Measurements from ENCODE around the gene IFNGR2.

DNA sequence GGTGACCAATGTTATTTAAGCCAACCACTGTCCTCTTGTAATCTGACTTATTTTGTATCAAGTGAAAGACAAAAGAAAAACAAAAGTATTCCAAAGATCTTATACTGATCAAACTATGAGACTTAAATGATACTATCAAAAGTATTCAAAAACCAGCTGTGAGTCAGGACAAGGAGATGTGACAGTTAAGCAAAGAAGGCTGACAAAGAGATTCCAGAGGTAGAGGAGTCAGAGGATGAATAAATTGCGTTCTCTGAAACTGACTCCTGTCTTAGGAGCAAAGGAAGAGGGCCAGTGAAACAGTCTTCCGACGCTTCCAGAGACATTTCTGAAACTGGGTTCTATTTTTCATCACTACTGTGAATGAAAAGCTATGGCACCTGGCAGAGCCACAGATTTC, 55.6 kb downstream of the IFNGR2 start:
- TF ChIP-seq, protein P1, sequence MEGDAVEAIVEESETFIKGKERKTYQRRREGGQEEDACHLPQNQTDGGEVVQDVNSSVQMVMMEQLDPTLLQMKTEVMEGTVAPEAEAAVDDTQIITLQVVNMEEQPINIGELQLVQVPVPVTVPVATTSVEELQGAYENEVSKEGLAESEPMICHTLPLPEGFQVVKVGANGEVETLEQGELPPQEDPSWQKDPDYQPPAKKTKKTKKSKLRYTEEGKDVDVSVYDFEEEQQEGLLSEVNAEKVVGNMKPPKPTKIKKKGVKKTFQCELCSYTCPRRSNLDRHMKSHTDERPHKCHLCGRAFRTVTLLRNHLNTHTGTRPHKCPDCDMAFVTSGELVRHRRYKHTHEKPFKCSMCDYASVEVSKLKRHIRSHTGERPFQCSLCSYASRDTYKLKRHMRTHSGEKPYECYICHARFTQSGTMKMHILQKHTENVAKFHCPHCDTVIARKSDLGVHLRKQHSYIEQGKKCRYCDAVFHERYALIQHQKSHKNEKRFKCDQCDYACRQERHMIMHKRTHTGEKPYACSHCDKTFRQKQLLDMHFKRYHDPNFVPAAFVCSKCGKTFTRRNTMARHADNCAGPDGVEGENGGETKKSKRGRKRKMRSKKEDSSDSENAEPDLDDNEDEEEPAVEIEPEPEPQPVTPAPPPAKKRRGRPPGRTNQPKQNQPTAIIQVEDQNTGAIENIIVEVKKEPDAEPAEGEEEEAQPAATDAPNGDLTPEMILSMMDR (optimal IDR thresholded peaks at IDR 0.05 in 1 of 3, IDR thresholded peaks at IDR 0.05 in 1 of 3, conservative IDR thresholded peaks at IDR 0.05 in 1 of 3; ENCODE audit: extremely low read depth in 1 of 3, insufficient read depth in 2 of 3, low read length in 3 of 3): no peak
- TF ChIP-seq EZH2 (IDR thresholded peaks at IDR 0.05; ENCODE audit: low read length): no peak
